ENCODE results near the gene SLC8B1.

The SLC8B1 gene

GRCh38 chr12:113269257-113269943 is 65.5 kb downstream of the SLC8B1 start:
- DNase-seq (ENCODE audit: low read depth) = no peak

GRCh38 chr12:113268621-113269020 is 66.3 kb downstream of the SLC8B1 start:
- no peak for DNase-seq (ENCODE audit: low read depth)

GRCh38 chr12:113268136-113268535 is 66.8 kb downstream of the SLC8B1 start:
- no peak for DNase-seq (ENCODE audit: low read depth)

DNA sequence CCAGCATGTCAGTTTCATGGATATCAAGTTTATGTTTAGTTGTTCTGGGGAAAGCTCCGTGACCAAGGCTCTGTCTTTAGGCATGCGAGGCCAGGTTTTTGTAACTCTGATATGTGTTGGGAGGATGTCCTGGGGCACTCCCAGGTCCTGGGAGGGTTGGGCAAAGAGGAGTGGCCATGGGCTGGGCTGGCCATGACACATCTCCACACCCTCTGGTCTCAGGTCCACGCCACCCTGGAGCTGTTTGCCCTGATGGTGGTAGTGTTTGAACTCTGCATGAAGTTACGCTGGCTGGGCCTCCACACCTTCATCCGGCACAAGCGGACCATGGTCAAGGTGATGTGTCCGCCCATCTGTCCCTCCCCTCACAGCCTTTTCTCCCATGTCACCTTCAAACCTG is 67.3 kb downstream of the SLC8B1 start:
- no peak for DNase-seq (ENCODE audit: low read depth)

- DNase-seq (ENCODE audit: low read depth) = no peak
Measured at GRCh38 chr12:113266106-113266895, 68.6 kb downstream of the SLC8B1 start.

DNA sequence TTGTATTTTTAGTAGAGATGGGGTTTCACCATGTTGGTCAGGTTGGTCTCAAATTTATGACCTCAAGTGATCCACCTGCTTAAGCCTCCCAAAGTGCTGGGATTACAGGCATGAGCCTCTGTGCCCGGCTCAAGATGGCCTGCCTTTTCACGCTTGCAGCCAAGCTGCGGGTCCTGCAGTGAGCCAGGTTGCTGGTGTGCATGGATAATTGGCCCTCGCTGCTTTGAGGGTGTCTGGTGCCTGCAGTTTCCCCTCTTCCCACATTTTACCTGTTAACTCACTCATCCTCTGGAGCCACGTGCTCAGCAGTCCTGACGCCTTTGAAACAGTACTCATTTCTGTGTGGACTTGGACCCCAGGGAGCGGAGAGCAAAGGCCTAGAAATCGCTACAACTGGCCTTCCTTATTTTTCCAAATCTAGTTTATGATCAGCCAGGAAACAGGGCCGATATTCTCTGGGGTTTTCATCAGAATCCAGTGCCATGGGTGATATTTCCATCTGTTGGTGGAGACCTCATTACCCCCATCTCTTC is 71.4 kb downstream of the SLC8B1 start:
- no peak for DNase-seq (ENCODE audit: low read depth)

DNA sequence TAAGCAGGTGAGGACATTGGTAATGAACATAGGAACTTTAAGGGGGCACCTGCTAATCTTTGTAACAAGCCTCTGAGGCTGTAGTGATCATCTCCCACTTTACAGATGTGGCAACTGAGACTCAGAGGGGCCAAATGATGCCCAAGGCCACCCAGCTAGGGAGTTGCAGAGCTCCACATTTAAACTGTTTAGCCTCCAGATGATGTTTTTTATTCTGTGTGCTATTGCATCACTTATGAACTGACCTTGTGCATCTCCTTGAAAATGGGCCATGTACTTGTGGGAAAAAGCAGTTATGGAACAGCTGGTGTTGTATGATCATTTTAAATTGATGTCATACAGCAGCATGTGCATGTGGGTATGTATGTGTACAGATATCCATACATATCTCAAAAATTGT is 72.2 kb downstream of the SLC8B1 start:
- DNase-seq (ENCODE audit: low read depth) = no peak

GRCh38 chr12:113261847-113262470 is 73.0 kb downstream of the SLC8B1 start:
- DNase-seq (ENCODE audit: low read depth) = no peak

DNA sequence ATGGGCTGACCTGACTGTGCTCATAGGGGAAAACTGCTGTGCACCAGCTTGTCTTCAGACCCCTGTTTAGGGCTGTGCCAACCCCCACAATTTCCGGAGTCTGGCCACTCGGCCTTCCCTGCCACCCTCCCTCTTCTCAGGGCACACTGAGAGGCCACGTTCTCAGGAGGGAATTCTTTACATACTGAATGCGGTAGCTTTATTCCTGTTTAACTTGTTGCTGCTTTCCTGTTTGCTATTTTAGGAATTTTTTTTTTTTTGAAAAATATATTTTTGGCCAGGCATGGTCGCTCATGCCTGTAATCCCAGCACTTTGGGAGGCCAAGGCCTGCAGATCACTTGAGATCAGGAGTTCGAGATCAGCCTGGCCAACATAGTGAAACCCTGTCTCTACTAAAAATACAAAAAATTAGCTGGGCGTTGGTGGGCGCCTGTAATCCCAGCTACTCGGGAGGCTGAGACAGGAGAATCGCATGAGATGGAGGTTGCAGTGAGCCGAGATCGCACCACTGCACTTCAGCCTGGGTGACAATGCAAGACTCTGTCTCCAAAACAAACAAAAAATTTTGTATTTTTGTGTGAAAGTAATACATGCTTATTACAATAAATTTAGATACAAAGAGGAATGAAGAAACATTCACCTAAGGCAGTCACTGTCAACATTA is 74.1 kb downstream of the SLC8B1 start:
- DNase-seq (ENCODE audit: low read depth) = no peak

DNA sequence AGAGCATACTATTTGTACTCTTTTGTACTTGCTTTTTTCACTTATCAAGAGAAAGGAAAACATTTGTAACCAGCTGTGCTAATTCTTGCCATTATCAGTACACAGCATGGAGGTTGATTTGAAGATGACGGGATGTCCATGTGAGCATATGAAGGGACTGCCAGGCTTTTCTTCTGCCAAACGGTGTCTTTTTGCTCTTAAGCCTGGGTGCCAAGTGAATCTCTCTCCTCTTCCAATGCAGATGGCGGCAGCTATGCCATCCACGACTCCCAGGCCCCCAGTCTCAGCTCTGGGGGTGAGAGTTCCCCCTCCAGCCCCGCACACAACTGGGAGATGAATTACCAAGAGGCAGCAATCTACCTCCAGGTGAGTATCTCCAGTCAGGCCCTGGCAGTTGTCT is 74.8 kb downstream of the SLC8B1 start:
- no peak for DNase-seq (ENCODE audit: low read depth)

GRCh38 chr12:113257564-113257963 is 77.3 kb downstream of the SLC8B1 start:
- no peak for DNase-seq (ENCODE audit: low read depth)

DNA sequence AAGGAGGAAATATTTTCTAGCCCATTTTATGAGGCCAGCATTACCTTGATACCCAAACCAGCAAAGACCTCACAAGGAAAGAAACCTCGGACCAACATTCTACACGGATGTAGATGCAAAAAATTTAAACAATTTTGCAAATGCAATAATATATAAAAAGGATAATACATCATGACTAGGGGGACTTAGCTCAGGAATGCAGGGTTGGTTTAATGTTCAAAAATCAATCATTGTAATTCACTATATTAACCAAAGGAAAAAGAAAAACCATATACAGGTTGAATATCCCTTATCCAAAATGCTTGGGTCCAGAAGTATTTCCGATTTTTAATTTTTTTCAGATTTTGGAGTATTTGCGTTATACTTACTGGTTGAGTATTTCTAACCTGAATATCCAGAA is 80.6 kb downstream of the SLC8B1 start:
- DNase-seq (ENCODE audit: low read depth) = no peak

DNA sequence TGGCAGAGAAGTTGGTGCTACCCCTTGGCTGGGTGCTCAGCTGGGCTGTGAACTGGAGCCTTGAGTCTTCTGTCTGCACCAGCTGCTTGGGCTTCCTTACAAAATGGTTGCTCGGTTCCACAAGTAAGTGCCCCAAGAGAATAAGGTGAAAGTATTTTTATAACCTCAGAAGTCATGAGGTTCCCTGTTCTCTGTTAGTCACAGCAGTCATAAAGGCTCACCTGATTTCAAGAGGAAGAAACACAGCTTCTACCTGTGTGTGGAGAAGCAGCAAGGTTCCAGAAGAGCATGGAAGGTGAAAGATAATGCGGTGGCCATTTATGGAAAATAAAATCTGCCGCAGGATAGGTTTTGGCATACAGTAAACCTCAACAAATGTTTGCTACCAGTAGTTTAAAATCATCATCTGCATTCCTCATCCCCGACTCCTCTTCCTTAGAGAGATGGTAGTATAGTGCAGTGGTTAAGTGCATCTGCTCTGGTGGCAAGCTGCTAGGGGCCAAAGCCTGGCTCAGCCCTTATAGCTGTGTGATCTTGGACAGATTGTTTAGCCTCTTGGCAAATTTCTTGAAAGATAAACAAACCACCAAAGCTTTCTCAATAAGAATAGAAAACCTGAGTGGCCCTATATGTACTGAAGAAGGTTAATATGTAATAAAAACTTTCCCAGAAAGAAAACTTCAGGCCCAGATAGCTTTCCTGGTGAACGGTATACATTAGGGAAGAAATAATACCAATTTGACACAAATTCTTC is 81.2 kb downstream of the SLC8B1 start:
- DNase-seq (ENCODE audit: low read depth) = no peak

GRCh38 chr12:113252494-113252893 is 82.4 kb downstream of the SLC8B1 start:
- no peak for DNase-seq (ENCODE audit: low read depth)

DNA sequence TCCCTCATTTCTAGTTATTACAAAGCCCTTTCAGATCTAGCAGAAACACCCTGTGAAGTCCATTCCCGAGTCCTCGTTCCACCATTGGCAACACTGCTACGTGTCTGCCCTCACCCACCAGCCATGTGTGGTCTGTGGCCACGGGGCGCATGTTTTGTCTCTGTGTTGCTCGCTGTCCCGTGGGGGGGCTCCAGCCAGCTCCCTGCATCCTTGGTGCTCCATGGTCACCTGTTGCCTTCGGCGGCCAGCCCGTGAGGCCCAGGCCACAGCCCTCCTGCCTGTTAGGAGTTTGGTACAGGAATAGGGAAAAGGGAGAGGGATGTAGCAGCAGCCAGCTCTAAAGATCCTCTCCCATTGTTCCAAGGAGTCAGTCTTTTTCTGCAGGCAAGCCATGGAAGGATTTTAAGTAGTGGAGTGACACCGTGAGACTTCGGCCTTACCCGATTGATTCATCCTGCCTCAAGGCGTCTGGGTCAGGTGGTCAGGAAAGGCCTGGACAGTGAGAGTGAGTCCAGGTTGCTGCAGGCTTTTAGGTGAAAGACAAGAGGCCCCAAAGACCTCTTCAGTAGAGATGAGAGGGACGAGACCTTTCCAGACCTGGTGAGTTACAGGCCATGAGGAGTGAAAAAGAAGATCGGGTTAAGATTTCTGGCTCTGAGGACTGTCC is 83.4 kb downstream of the SLC8B1 start:
- DNase-seq (ENCODE audit: low read depth) = no peak

DNA sequence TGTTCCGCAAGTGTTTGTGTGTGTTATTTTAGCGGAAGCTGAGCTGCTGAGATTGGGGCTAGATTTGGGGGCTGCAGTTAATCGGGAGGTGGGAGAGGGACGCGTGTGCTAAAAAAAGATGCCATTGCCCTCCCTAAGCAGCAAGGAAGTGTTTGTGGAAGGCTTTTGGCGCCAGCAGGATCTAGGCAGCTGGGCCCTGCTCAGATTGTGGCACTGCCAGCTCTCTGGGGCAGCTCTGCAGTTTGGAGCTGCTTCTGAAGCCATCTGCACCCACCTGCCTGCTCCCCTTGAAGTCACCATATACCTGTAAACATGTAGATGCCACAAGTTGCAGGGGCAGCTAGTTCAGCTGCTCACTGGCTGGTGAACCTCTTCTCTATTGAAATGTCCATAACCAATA is 84.9 kb downstream of the SLC8B1 start:
- no peak for DNase-seq (ENCODE audit: low read depth)

- DNase-seq (ENCODE audit: low read depth) = no peak
Measured at GRCh38 chr12:113249546-113249945, 85.4 kb downstream of the SLC8B1 start.

DNA sequence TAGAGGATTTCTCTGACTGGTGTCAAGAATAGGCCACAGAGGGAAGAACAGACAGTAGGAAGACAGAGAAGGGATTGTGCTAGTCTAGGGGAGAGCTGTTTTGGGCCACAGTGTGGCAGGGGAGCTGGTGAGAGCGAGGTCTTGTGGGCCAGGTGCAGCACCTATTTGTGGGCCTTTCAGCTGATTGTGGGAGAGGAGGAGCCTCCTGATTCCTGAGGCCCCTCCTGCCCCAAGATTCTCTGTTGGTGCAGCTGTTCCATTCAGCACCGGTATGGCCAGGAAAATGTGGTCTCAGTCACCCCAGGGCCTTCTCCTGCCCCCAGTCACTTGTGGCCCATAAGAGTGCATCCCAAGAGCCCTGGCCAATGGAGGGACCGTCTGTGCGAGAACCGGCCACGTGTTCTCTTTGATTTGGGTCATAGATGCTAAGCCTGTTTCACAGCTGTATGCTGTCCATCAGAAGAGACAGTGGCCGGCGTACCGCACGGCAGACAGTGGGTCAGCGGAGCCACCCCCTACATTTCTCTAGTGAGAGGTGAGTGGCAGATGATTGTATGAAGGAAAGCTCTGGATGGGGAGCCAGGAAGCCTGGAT is 86.0 kb downstream of the SLC8B1 start:
- DNase-seq (ENCODE audit: low read depth) = no peak

Measured in activated T-cell treated with anti-CD3 and anti-CD28 coated beads for 1 hour (primary cell).